SH-SY5Y (cell line): ENCODE measurements around the gene NHSL1.

Source experiments
- GATA2 ChIP-seq: IDR thresholded peaks from 2 replicates; pipeline ENCODE4 v1.6.1; 2011; ENCODE audit warnings: mild to moderate bottlenecking, low read depth, low read length
- GATA3 ChIP-seq: IDR thresholded peaks from 2 replicates; pipeline ENCODE4 v1.6.1; 2011; ENCODE audit warnings: low read depth, mild to moderate bottlenecking, low read length, moderate library complexity

NHSL1 gene

GRCh38 chr6:138494312-138494711, 5.0 kb downstream of the NHSL1 start:
- TF ChIP-seq GATA2 (no peak), GATA3 (no peak)

- TF ChIP-seq GATA3 (no peak), GATA2 (no peak)
Measured at GRCh38 chr6:138493413-138493812, 5.9 kb downstream of the NHSL1 start.

GRCh38 chr6:138492871-138493270, 6.4 kb downstream of the NHSL1 start:
- no peak for TF ChIP-seq GATA2

GRCh38 chr6:138492113-138492512, 7.2 kb downstream of the NHSL1 start:
- TF ChIP-seq GATA2 (no peak), GATA3 (no peak)

- TF ChIP-seq GATA3 (no peak), GATA2 (no peak)
Measured at GRCh38 chr6:138491017-138491416, 8.3 kb downstream of the NHSL1 start.

- no peak for TF ChIP-seq GATA3
- no peak for TF ChIP-seq GATA2
Measured at GRCh38 chr6:138489846-138490245, 9.4 kb downstream of the NHSL1 start.

- TF ChIP-seq GATA2, result no peak
- no peak for TF ChIP-seq GATA3
Measured at GRCh38 chr6:138487102-138487604, 12.1 kb downstream of the NHSL1 start.

GRCh38 chr6:138486249-138487101, 12.8 kb downstream of the NHSL1 start:
- TF ChIP-seq GATA2, result no peak
- TF ChIP-seq GATA3, result no peak

- TF ChIP-seq GATA2 (no peak), GATA3 (no peak)
Measured at GRCh38 chr6:138485586-138486248, 13.6 kb downstream of the NHSL1 start.

- TF ChIP-seq GATA3 (no peak), GATA2 (no peak)
Measured at GRCh38 chr6:138485005-138485545, 14.2 kb downstream of the NHSL1 start.

GRCh38 chr6:138484018-138484731, 15.1 kb downstream of the NHSL1 start:
- TF ChIP-seq GATA2 (no peak), GATA3 (no peak)

GRCh38 chr6:138482816-138483215, 16.5 kb downstream of the NHSL1 start:
- TF ChIP-seq GATA3 (no peak), GATA2 (no peak)

GRCh38 chr6:138480279-138480949, 18.9 kb downstream of the NHSL1 start:
- TF ChIP-seq GATA2 (no peak), GATA3 (no peak)
